ENCODE results near the gene SCAF8. TPM values are rescaled to one million over a fixed set of nuclear protein-coding genes. Genes with fewer than 3 reads are reported as not detected.

Gene SCAF8
- total RNA-seq, 2 donors from 2014 or later = 44.4 to 46.9 TPM

- DNase-seq (ENCODE audit: low spot score) = no peak
- Histone ChIP-seq H3K9me3 (no peaks in the 10 kb centered on the region), H3K4me3 (no peak overlapping the region), H3K36me3 (no peaks in the 10 kb centered on the region), H3K27ac (no peak overlapping the region), H3K27me3 (no peaks in the 10 kb centered on the region), H3K4me1 (peaks cover 0 to 25% of the 10 kb centered on the region in 2 donors)
- no peak for TF ChIP-seq CTCF (IDR thresholded peaks at IDR 0.05)
Observed at GRCh38 chr6:154839546-154839945, 106.3 kb downstream of the SCAF8 start.

DNA sequence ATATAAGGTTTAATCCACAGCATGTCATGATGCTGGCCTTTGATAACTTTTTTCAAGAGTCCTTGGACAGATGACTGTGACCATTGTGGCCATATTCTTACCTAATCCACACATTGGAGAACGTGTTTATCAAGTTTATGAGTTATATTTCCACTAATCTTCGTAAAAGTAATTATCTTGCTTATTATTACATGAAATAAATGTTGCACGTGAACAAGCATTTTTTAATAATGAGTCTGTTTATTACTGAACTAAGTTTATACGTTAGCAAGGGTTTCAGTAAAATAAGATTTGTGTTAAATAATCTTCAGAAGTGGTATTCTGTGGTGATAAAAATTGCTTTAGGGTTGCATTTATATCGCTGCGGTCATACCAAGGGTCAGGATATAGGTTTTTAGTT, 107.1 kb downstream of the SCAF8 start:
- no peaks in the 10 kb centered on the region for H3K36me3 ChIP-seq
- no peak overlapping the region for H3K4me3 ChIP-seq
- H3K27ac ChIP-seq = no peak overlapping the region
- no peaks in the 10 kb centered on the region for H3K27me3 ChIP-seq
- no peaks in the 10 kb centered on the region for H3K9me3 ChIP-seq
- no peak for DNase-seq (ENCODE audit: low spot score)
- TF ChIP-seq CTCF (IDR thresholded peaks at IDR 0.05) = no peak
- peaks cover 0 to 18% of the 10 kb centered on the region in 2 donors for H3K4me1 ChIP-seq

- DNase-seq (ENCODE audit: low spot score) = no peak
Observed at GRCh38 chr6:154841109-154841508, 107.9 kb downstream of the SCAF8 start.

GRCh38 chr6:154842833-154843232, 109.6 kb downstream of the SCAF8 start:
- DNase-seq (ENCODE audit: low spot score) = no peak
- no peak for TF ChIP-seq CTCF (IDR thresholded peaks at IDR 0.05)
- Histone ChIP-seq H3K4me1 (peaks cover 0 to 13% of the 10 kb centered on the region in 2 donors), H3K4me3 (no peak overlapping the region), H3K27me3 (no peaks in the 10 kb centered on the region), H3K27ac (no peak overlapping the region), H3K36me3 (no peaks in the 10 kb centered on the region), H3K9me3 (no peaks in the 10 kb centered on the region)

More at GRCh38 chr6:154841109-154841508, 107.9 kb downstream of the SCAF8 start:
- Histone ChIP-seq H3K4me1 (peaks cover 0 to 13% of the 10 kb centered on the region in 2 donors), H3K27ac (no peak overlapping the region), H3K4me3 (no peak overlapping the region), H3K27me3 (no peaks in the 10 kb centered on the region), H3K36me3 (no peaks in the 10 kb centered on the region), H3K9me3 (no peaks in the 10 kb centered on the region)
- TF ChIP-seq CTCF (IDR thresholded peaks at IDR 0.05) = no peak

- no peak for DNase-seq (ENCODE audit: low spot score)
- H3K9me3 ChIP-seq = no peaks in the 10 kb centered on the region
- no peaks in the 10 kb centered on the region for H3K27me3 ChIP-seq
- H3K4me1 ChIP-seq = peaks cover 0 to 17% of the 10 kb centered on the region in 2 donors
- H3K36me3 ChIP-seq = no peaks in the 10 kb centered on the region
- no peak overlapping the region for H3K4me3 ChIP-seq
- no peak overlapping the region for H3K27ac ChIP-seq
- TF ChIP-seq CTCF (IDR thresholded peaks at IDR 0.05) = no peak
Observed at GRCh38 chr6:154847318-154847717, 114.1 kb downstream of the SCAF8 start.

DNA sequence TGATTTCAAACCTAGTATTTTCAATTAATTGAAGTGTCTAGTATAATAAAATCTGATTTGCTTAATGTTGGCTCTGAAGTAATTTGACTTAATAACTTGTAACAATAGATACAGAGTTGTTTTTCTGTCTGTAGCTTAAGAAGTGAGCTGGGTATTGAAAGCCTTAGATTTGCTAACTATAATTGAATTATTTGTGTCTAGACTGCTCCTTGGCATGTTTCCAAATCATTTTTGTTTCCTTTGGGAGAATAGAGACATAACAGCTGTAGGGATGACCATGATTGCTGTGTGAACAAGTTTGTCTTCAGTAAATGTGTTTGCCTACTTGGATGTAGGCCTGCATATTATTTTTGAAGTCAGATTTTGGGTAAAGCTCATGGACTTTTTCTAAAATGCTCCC, 115.4 kb downstream of the SCAF8 start:
- Histone ChIP-seq H3K36me3 (no peaks in the 10 kb centered on the region), H3K27ac (no peak overlapping the region), H3K9me3 (no peaks in the 10 kb centered on the region), H3K4me1 (peaks cover 0 to 7% of the 10 kb centered on the region in 2 donors), H3K4me3 (no peak overlapping the region), H3K27me3 (no peaks in the 10 kb centered on the region)
- no peak for TF ChIP-seq CTCF (IDR thresholded peaks at IDR 0.05)
- DNase-seq (ENCODE audit: low spot score) = no peak
